Measurements from ENCODE around the gene NCOA3. TPM values are rescaled to one million over a fixed set of nuclear protein-coding genes. Genes with fewer than 3 reads are reported as not detected.

NCOA3 gene
- total and polyA plus RNA-seq, 7 donors = 4.8 to 51.0 (median 22.8) TPM

GRCh38 chr20:47544852-47545251 lies 43.2 kb downstream of the NCOA3 start:
- Histone ChIP-seq H3K4me1 (peaks cover 0 to 54% (median 37%) of the 10 kb centered on the region in 4 donors), H3K27me3 (no peaks in the 10 kb centered on the region), H3K36me3 (no peaks in the 10 kb centered on the region), H3K9me3 (no peaks in the 10 kb centered on the region), H3K4me3 (no peak overlapping the region), H3K27ac (no peak overlapping the region)
- WGBS, 2 donors = 90 to 95% methylated on average over 2 of the region's 2 CpGs
- DNase-seq = no peak
- intact Hi-C loops (cut with DNase I) = no loop called here
- TF ChIP-seq EP300 (IDR thresholded peaks at IDR 0.05) = no peak
- TF ChIP-seq POLR2A (IDR thresholded peaks at IDR 0.05) = no peak
- TF ChIP-seq POLR2AphosphoS5 (IDR thresholded peaks at IDR 0.05) = no peak
- TF ChIP-seq CTCF (IDR thresholded peaks at IDR 0.05) = no peak

- peak overlapping the region in 2 of 4 donors; percentile 28 to 37 for H3K27ac ChIP-seq
- no peak for DNase-seq
- intact Hi-C loops (cut with DNase I) = no loop called here
- H3K36me3 ChIP-seq = no peaks in the 10 kb centered on the region
- no peak for TF ChIP-seq CTCF (IDR thresholded peaks at IDR 0.05)
- TF ChIP-seq POLR2A (IDR thresholded peaks at IDR 0.05) = no peak
- TF ChIP-seq POLR2AphosphoS5 (IDR thresholded peaks at IDR 0.05) = no peak
- no peak for TF ChIP-seq EP300 (IDR thresholded peaks at IDR 0.05)
- H3K4me1 ChIP-seq = peaks cover 1 to 48% (median 31%) of the 10 kb centered on the region in 4 donors
- H3K27me3 ChIP-seq = no peaks in the 10 kb centered on the region
- H3K4me3 ChIP-seq = no peak overlapping the region
- no peaks in the 10 kb centered on the region for H3K9me3 ChIP-seq
- WGBS, 2 donors = 95 to 99% methylated on average over 4 of the region's 4 CpGs
Observed at GRCh38 chr20:47545499-47545898, 43.8 kb downstream of the NCOA3 start.

- Histone ChIP-seq H3K27ac (peak overlapping the region in 2 of 4 donors; percentile 28 to 37), H3K9me3 (no peaks in the 10 kb centered on the region), H3K4me3 (no peak overlapping the region), H3K4me1 (peaks cover 5 to 42% (median 26%) of the 10 kb centered on the region in 4 donors), H3K36me3 (no peaks in the 10 kb centered on the region), H3K27me3 (no peaks in the 10 kb centered on the region)
- peak in 1 of 2 donors; percentile 11 for TF ChIP-seq POLR2A (IDR thresholded peaks at IDR 0.05)
- TF ChIP-seq POLR2AphosphoS5 (IDR thresholded peaks at IDR 0.05) = no peak
- no peak for DNase-seq
- 85 to 90% methylated on average over 13 of the region's 13 CpGs for WGBS, 2 donors
- intact Hi-C loops (cut with DNase I) = no loop called here
Observed at GRCh38 chr20:47546184-47547033, 44.7 kb downstream of the NCOA3 start.

GRCh38 chr20:47547034-47547387 lies 45.3 kb downstream of the NCOA3 start:
- DNase-seq = no peak
- peak overlapping the region in 1 of 4 donors; percentile 15 for H3K27ac ChIP-seq
- H3K27me3 ChIP-seq = no peaks in the 10 kb centered on the region
- no peaks in the 10 kb centered on the region for H3K9me3 ChIP-seq
- TF ChIP-seq POLR2A (IDR thresholded peaks at IDR 0.05) (no peak), EP300 (IDR thresholded peaks at IDR 0.05) (no peak), POLR2AphosphoS5 (IDR thresholded peaks at IDR 0.05) (no peak), CTCF (IDR thresholded peaks at IDR 0.05) (no peak)
- no peaks in the 10 kb centered on the region for H3K36me3 ChIP-seq
- H3K4me3 ChIP-seq = no peak overlapping the region
- peaks cover 5 to 42% (median 25%) of the 10 kb centered on the region in 4 donors for H3K4me1 ChIP-seq
- intact Hi-C loops (cut with DNase I) = no loop called here
- WGBS, 2 donors = 93 to 94% methylated on average over 5 of the region's 5 CpGs

- no peak overlapping the region for H3K4me3 ChIP-seq
- no peak for DNase-seq
- TF ChIP-seq EP300 (IDR thresholded peaks at IDR 0.05) (no peak), POLR2AphosphoS5 (IDR thresholded peaks at IDR 0.05) (no peak), POLR2A (IDR thresholded peaks at IDR 0.05) (no peak), CTCF (IDR thresholded peaks at IDR 0.05) (no peak)
- intact Hi-C loops (cut with DNase I) = no loop called here
- H3K36me3 ChIP-seq = no peaks in the 10 kb centered on the region
- H3K27ac ChIP-seq = peak overlapping the region in 1 of 4 donors; percentile 20
- H3K9me3 ChIP-seq = no peaks in the 10 kb centered on the region
- H3K4me1 ChIP-seq = peaks cover 5 to 22% (median 11%) of the 10 kb centered on the region in 4 donors
- H3K27me3 ChIP-seq = no peaks in the 10 kb centered on the region
- WGBS, 2 donors = 96% methylated on average over 3 of the region's 3 CpGs
Observed at GRCh38 chr20:47549671-47550070, 48.0 kb downstream of the NCOA3 start.
